Nephron progenitor cell (in vitro differentiated cells): Measurements from ENCODE around the gene PCSK2.

Experiments
- DNase-seq: peaks from one replicate; pipeline ENCODE4 v3.0.0; 2021
- H3K27ac Mint-ChIP-seq: 2 replicates; pipeline ENCODE4 v1.8.0; 2021; ENCODE audit warnings: mild to moderate bottlenecking, moderate library complexity, mixed read lengths
- H3K27me3 Mint-ChIP-seq: 2 replicates; pipeline ENCODE4 v1.8.0; 2021; ENCODE audit warnings: mild to moderate bottlenecking, low read depth, mixed read lengths; ENCODE audit not compliant: poor library complexity
- H3K36me3 Mint-ChIP-seq: 2 replicates; pipeline ENCODE4 v1.8.0; 2021; ENCODE audit warnings: low read depth, mixed read lengths
- H3K4me1 Mint-ChIP-seq: 2 replicates; pipeline ENCODE4 v1.8.0; 2021; ENCODE audit warnings: mixed read lengths
- H3K4me3 Mint-ChIP-seq: 2 replicates; pipeline ENCODE4 v1.8.0; 2021; ENCODE audit warnings: mild to moderate bottlenecking, moderate library complexity, mixed read lengths
- H3K9me3 Mint-ChIP-seq: 2 replicates; pipeline ENCODE4 v1.8.0; 2021; ENCODE audit warnings: mild to moderate bottlenecking, moderate library complexity, mixed read lengths
- TF ChIP-seq, protein P1 (sequence below): fragments of 200-600 bp; sonication (generic); IDR thresholded peaks from 2 replicates; pipeline ENCODE4 v1.5.0; 2021; ENCODE audit warnings: antibody characterized with exemption

Gene PCSK2

DNA sequence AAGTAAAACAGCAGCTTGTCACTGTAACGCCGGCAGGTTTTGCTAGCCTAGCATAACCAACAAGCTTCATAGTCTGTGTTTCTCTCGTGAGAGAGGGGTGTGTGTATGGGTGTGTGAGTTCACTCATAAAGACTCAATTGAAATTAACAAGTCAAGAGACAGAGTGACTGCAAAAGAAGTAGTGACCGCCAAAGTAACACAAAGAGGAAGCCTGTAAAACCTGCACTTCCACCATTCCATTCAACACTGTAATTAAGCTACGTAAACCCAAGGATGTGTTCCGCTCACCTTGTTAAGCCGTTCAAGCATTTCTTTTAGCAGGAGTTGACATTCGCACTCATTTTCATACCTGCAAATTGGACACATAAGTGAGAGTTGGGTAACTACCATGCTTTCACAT is 297.7 kb downstream of the PCSK2 start:
- Mint-ChIP-seq H3K4me3 (no peak overlapping the region), H3K9me3 (no peaks in the 10 kb centered on the region), H3K27me3 (peaks cover 26% of the 10 kb centered on the region), H3K27ac (no peak overlapping the region), H3K36me3 (no peaks in the 10 kb centered on the region), H3K4me1 (no peaks in the 10 kb centered on the region)
- no peak for DNase-seq
- TF ChIP-seq, protein P1, sequence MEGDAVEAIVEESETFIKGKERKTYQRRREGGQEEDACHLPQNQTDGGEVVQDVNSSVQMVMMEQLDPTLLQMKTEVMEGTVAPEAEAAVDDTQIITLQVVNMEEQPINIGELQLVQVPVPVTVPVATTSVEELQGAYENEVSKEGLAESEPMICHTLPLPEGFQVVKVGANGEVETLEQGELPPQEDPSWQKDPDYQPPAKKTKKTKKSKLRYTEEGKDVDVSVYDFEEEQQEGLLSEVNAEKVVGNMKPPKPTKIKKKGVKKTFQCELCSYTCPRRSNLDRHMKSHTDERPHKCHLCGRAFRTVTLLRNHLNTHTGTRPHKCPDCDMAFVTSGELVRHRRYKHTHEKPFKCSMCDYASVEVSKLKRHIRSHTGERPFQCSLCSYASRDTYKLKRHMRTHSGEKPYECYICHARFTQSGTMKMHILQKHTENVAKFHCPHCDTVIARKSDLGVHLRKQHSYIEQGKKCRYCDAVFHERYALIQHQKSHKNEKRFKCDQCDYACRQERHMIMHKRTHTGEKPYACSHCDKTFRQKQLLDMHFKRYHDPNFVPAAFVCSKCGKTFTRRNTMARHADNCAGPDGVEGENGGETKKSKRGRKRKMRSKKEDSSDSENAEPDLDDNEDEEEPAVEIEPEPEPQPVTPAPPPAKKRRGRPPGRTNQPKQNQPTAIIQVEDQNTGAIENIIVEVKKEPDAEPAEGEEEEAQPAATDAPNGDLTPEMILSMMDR = no peak

DNA sequence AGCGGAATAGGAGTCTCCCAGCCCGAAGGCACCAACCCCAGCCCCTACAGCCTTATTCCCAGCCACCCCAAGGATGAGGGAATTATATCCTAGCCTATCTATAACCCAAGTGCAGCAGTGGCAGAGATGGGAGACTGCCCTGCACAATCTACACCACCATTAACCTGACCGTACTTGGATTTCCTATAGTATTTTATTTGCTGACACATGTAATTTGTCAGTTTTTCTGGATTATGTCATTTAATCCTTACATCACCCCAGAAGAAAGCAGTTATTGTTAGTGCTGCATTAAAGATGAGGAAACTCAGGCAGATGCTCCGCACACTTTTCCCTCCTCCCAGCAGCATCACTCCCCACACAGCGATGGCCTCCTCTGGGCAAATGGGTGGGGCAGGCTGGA is 298.3 kb downstream of the PCSK2 start:
- no peaks in the 10 kb centered on the region for H3K4me1 Mint-ChIP-seq
- no peak for DNase-seq
- no peaks in the 10 kb centered on the region for H3K36me3 Mint-ChIP-seq
- TF ChIP-seq, protein P1 = no peak
- no peak overlapping the region for H3K4me3 Mint-ChIP-seq
- no peaks in the 10 kb centered on the region for H3K9me3 Mint-ChIP-seq
- H3K27ac Mint-ChIP-seq = no peak overlapping the region
- H3K27me3 Mint-ChIP-seq = peaks cover 29% of the 10 kb centered on the region

- H3K27ac Mint-ChIP-seq = no peak overlapping the region
- peaks cover 34% of the 10 kb centered on the region for H3K27me3 Mint-ChIP-seq
- H3K36me3 Mint-ChIP-seq = no peaks in the 10 kb centered on the region
- TF ChIP-seq, protein P1 = no peak
- H3K4me1 Mint-ChIP-seq = no peaks in the 10 kb centered on the region
- H3K9me3 Mint-ChIP-seq = no peaks in the 10 kb centered on the region
- no peak overlapping the region for H3K4me3 Mint-ChIP-seq
- peak; percentile 27 for DNase-seq
These were observed 298.8 kb downstream of the PCSK2 start for GRCh38 chr20:17525650-17526049.

- Mint-ChIP-seq H3K27ac (no peak overlapping the region), H3K27me3 (peaks cover 26% of the 10 kb centered on the region), H3K4me3 (no peak overlapping the region), H3K4me1 (peaks cover 14% of the 10 kb centered on the region), H3K9me3 (no peaks in the 10 kb centered on the region), H3K36me3 (no peaks in the 10 kb centered on the region)
- TF ChIP-seq, protein P1 = no peak
- DNase-seq = no peak
These were observed 302.7 kb downstream of the PCSK2 start for GRCh38 chr20:17529586-17529985.

- TF ChIP-seq, protein P1 = no peak
- no peak for DNase-seq
- Mint-ChIP-seq H3K27me3 (peaks cover 26% of the 10 kb centered on the region), H3K27ac (no peak overlapping the region), H3K4me1 (peaks cover 14% of the 10 kb centered on the region), H3K9me3 (no peaks in the 10 kb centered on the region), H3K36me3 (no peaks in the 10 kb centered on the region), H3K4me3 (peak overlapping the region; percentile 79)
These were observed 303.3 kb downstream of the PCSK2 start for GRCh38 chr20:17530153-17530552.

DNA sequence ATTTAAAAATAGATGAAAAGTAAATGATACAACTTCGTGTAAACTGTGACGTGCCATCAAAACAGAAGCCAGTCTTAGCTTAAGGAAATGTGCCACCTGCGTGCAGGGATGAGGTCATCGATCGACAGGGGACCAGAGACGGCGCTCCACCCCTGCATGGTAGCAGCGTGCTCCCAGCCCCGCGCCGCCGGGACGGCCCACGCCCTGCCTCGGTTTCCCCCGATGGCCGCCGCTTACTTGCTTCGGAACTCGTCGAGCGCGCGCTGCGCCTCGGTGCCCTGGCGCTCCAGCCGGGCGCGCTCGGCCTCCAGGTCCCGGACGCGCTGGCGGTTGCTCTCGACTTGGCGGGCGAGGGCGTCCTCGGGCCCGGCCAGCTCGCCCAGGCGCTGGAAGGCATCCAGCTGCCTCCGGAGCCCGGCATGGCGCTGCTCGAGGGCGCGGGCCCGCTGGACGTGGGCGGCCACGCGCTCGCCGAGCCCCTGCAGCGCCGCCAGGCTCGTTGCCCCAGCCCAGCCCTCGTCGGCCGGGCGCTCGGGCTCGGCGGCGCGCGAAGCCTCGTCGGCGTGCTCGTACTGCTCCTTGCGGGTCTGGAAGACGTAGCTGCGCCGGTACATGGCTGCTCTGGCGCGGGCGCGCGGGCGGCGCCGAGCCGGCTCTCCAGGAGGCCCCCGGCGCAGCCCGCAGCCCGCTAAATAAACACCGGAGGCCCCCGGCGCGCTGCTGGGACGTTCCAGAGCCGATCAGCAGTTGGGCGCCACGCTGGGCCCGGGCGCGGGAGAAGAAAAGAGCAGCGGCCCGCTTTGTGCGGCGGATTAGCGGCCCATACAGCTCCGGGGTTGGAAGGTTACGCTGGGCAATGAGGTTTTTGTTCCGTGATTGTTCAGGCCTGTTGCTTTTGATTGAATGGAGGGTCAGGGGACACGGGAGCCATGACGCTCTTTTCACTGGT is 304.1 kb downstream of the PCSK2 start, which contains the start of gene BFSP1:
Gene BFSP1 (minus strand): TSS at position 664 of the 949 bp plus-strand sequence. CDS start 50 bp downstream, at position 614.
- no peaks in the 10 kb centered on the region for H3K36me3 Mint-ChIP-seq

More for the DNA sequence above, 304.1 kb downstream of the PCSK2 start, which contains the start of gene BFSP1:
- Mint-ChIP-seq H3K4me3 (peak within 1 kb of the TSS; percentile 90), H3K4me1 (peaks cover 14% of the 10 kb centered on the region), H3K27me3 (peaks cover 19% of the 10 kb centered on the region), H3K9me3 (no peaks in the 10 kb centered on the region), H3K27ac (peak within 1 kb of the TSS; percentile 69)
- DNase-seq = peak; percentile 74
- TF ChIP-seq, protein P1 = no peak
